ENCODE data around the gene ANO5.

DNA sequence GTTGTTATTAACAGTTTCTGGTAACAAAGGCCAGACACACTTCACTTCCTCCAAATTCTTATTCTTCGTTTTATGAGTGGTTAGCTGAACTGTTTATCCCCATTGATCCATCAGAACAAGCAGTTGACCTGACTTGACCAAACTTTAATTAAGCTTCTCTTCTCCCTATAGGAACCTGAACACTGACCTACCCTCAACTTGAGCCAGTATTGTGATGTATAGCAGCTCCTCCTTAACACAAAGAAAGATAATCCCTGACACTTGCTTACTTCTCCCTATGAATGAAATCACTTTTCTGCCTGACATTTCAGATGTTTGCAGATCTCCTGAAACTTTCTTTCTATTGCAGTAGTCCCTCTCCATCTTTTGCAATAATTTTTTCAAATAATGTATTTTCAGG lies 41.9 kb downstream of the ANO5 start:
- TF ChIP-seq POLR2AphosphoS5 (IDR thresholded peaks at IDR 0.05) = no peak
- TF ChIP-seq, protein P1, sequence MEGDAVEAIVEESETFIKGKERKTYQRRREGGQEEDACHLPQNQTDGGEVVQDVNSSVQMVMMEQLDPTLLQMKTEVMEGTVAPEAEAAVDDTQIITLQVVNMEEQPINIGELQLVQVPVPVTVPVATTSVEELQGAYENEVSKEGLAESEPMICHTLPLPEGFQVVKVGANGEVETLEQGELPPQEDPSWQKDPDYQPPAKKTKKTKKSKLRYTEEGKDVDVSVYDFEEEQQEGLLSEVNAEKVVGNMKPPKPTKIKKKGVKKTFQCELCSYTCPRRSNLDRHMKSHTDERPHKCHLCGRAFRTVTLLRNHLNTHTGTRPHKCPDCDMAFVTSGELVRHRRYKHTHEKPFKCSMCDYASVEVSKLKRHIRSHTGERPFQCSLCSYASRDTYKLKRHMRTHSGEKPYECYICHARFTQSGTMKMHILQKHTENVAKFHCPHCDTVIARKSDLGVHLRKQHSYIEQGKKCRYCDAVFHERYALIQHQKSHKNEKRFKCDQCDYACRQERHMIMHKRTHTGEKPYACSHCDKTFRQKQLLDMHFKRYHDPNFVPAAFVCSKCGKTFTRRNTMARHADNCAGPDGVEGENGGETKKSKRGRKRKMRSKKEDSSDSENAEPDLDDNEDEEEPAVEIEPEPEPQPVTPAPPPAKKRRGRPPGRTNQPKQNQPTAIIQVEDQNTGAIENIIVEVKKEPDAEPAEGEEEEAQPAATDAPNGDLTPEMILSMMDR (IDR thresholded peaks at IDR 0.05) = no peak
- no peak for TF ChIP-seq POLR2A (IDR thresholded peaks at IDR 0.05; ENCODE audit: low read depth)

Measured in esophagus muscularis mucosa (tissue), 3 donors.